Left lung (tissue), 10 donors: Measurements from ENCODE around the gene IGF1R. TPM values are rescaled to one million over a fixed set of nuclear protein-coding genes. Genes with fewer than 3 reads are reported as not detected.

Experiments
- ATAC-seq: fragments of 200-7000 bp; cut with Tn5 transposase; one replicate; pipeline ENCODE4 v1.9.1; 2020; ENCODE audit warnings: moderate library complexity
- DNase-seq, 4 donors: peaks; one replicate each; pipeline ENCODE4 v3.0.0-alpha.2; 2013 to 2020
- H3K27ac ChIP-seq, 2 donors: fragments of 200-600 bp; sonication (generic) in 1 of 2; one replicate each; pipeline versions ENCODE4 v1.5.0 to v1.8.0; 2020 to 2021
- H3K27me3 ChIP-seq, 2 donors: fragments of 200-600 bp; sonication (generic) in 1 of 2; one replicate each; pipeline versions ENCODE4 v1.5.0 to v1.8.0; 2020 to 2021
- H3K36me3 ChIP-seq, 2 donors: fragments of 200-600 bp; sonication (generic) in 1 of 2; one replicate each; pipeline versions ENCODE4 v1.5.0 to v1.8.0; 2020 to 2021
- H3K4me1 ChIP-seq, 2 donors: fragments of 200-600 bp; one replicate each; pipeline ENCODE4 v1.8.0; 2021
- H3K4me3 ChIP-seq, 2 donors: fragments of 200-600 bp; sonication (generic) in 1 of 2; one replicate each; pipeline versions ENCODE4 v1.5.0 to v1.8.0; 2020 to 2021; ENCODE audit warnings: mild to moderate bottlenecking in 1 of 2
- H3K9me3 ChIP-seq, 2 donors: fragments of 200-600 bp; sonication (generic) in 1 of 2; one replicate each; pipeline versions ENCODE4 v1.5.0 to v1.8.0; 2020 to 2021
- CTCF ChIP-seq, 2 donors: fragments of 200-600 bp; sonication (generic) in 1 of 2; IDR thresholded peaks; one replicate each; pipeline versions ENCODE4 v1.5.0 to v1.8.0; 2021; ENCODE audit warnings: antibody characterized with exemption in 2 of 2
- intact Hi-C, 2 donors: fragments of 100-400 bp; cut with DNase I; formaldehyde crosslinking; loops; one replicate each; pipeline versions ENCODE4 v1.11.2 to v1.14.2; 2022
- microRNA-seq, 2 donors: library from miRNA; unstranded; fragments of <30 nt; microRNA quantifications; one replicate each; pipeline ENCODE4, GENCODE V29; 2019
- polyA plus RNA-seq, 6 donors: library from polyadenylated mRNA; unstranded; fragments of 120-200 nt; gene quantifications; one replicate each; pipeline ENCODE4 v1.2.1, GENCODE V29; 2013; ENCODE audit not compliant: insufficient read length in 6 of 6
- total RNA-seq, 2 donors: library from RNA; stranded (reverse); fragmentation: NEBNext Ultra II Directional; extraction: Animal tissue kit (Norgen Biotek cat#: 25700); gene quantifications; one replicate each; pipeline ENCODE4 v1.2.1, GENCODE V29; 2021
- donor health status: DM: no; HTN: yes; CAD: no.
- donor health status: DM: no; HTN: no; CAD: no.

Gene IGF1R
- total and polyA plus RNA-seq, 8 donors, result 32.0 to 41.0 (median 37.0) TPM

- peaks cover 4 to 12% of the 10 kb centered on the region in 2 donors for H3K4me1 ChIP-seq
- intact Hi-C loops, result no loop called here
- ATAC-seq (no peak), DNase-seq (no peak)
- H3K36me3 ChIP-seq, result no peaks in the 10 kb centered on the region
- TF ChIP-seq CTCF (IDR thresholded peaks at IDR 0.05), result no peak
- no peaks in the 10 kb centered on the region for H3K9me3 ChIP-seq
- H3K4me3 ChIP-seq, result no peak overlapping the region
- H3K27me3 ChIP-seq, result peaks cover 0 to 22% of the 10 kb centered on the region in 2 donors
- H3K27ac ChIP-seq, result no peak overlapping the region
Measured at GRCh38 chr15:99010768-99011167, 362.4 kb downstream of the IGF1R start.

Small RNA genes lying within 50 kb of the gene (microRNA-seq; reads per million reads assigned to microRNA genes)
- 0.14 to 0.34 reads per million in 2 donors for gene MIR4714
